COR-L47 (cell line): ENCODE data around the gene INTS6L.
"Not testable (repeated sequence)": the region's sequence is repeated elsewhere in the genome, so short reads cannot be mapped to it uniquely, and the experiment has no call there.

Source experiments
- DNase-seq: peaks from one replicate; lab custom pipeline; 2025; lab: John Stamatoyannopoulos, UW

Gene INTS6L

GRCh38 chrX:135624408-135625204, 104.1 kb downstream of the INTS6L start:
- DNase-seq: not testable (repeated sequence)

- no peak for DNase-seq
Measured at GRCh38 chrX:135625995-135626394, 105.5 kb downstream of the INTS6L start.

- no peak for DNase-seq
Measured at GRCh38 chrX:135629342-135629741, 108.9 kb downstream of the INTS6L start.
